HEK293 (cell line): ENCODE results near the gene KRIT1.
A peak's percentile ranks its signal among the peaks of the same experiment; 100 is the strongest.
"Not testable (repeated sequence)": the region's sequence is repeated elsewhere in the genome, so short reads cannot be mapped to it uniquely, and the experiment has no call there.

ENCODE experiments used
- CTCF ChIA-PET: fragments of 350-600 bp; formaldehyde crosslinking; extraction: SDS; loops from one replicate; lab custom pipeline; 2021; ENCODE audit warnings: antibody characterized with exemption; lab: Yijun Ruan, JAX
- POLR2A ChIA-PET: fragments of 300-600 bp; formaldehyde crosslinking; extraction: SDS; loops from one replicate; lab custom pipeline; 2020; ENCODE audit warnings: antibody characterized with exemption, inconsistent platforms; lab: Yijun Ruan, JAX
- H3K27ac ChIP-seq: fragments of 200-500 bp; sonication (Bioruptor generic); 2 replicates; pipeline ENCODE4 v1.5.1; 2014; ENCODE audit warnings: low read depth, low read length, control low read depth, inconsistent platforms; ENCODE audit errors: extremely low read depth
- H3K36me3 ChIP-seq, 2 experiments: fragments of 200-500 bp in 1 of 2; sonication (Bioruptor generic) in 1 of 2; 1 replicate in 1 of 2; 2 replicates in 1 of 2; pipeline ENCODE4 v1.5.1; 2014 to 2017; ENCODE audit warnings: inconsistent platforms in 2 of 2, low read length in 2 of 2; ENCODE audit not compliant: control insufficient read depth in 2 of 2, insufficient read depth in 1 of 2
- H3K4me1 ChIP-seq: fragments of 200-500 bp; sonication (Bioruptor generic); 2 replicates; pipeline ENCODE4 v1.5.1; 2014; ENCODE audit warnings: mild to moderate bottlenecking, low read length, inconsistent platforms; ENCODE audit not compliant: control insufficient read depth, insufficient read depth
- H3K4me3 ChIP-seq: 2 replicates; pipeline ENCODE4 v1.5.1; 2011; ENCODE audit warnings: low read depth, mild to moderate bottlenecking, control low read depth, low read length, moderate library complexity
- H3K9me3 ChIP-seq: fragments of 200-500 bp; sonication (Bioruptor generic); 2 replicates; pipeline ENCODE4 v1.5.1; 2014; ENCODE audit warnings: low read depth, low read length, inconsistent platforms; ENCODE audit not compliant: control insufficient read depth, insufficient read depth
- BCL11B ChIP-seq: fragments of 450-650 bp; formaldehyde crosslinking; IDR thresholded peaks from 2 replicates; pipeline ENCODE4 v1.5.1; 2016; ENCODE audit warnings: low read depth, missing biosample characterization, missing genetic modification characterization
- GLI2 ChIP-seq: fragments of 450-650 bp; formaldehyde crosslinking; IDR thresholded peaks from 2 replicates; pipeline ENCODE4; 2017; ENCODE audit warnings: missing biosample characterization, missing genetic modification characterization, low read depth, borderline replicate concordance
- GLI4 ChIP-seq: fragments of 450-650 bp; formaldehyde crosslinking; IDR thresholded peaks from 2 replicates; pipeline ENCODE4 v1.5.1; 2016; ENCODE audit warnings: missing biosample characterization, missing genetic modification characterization
- KLF9 ChIP-seq: fragments of 450-650 bp; formaldehyde crosslinking; IDR thresholded peaks from 2 replicates; pipeline ENCODE4 v1.5.1; 2016; ENCODE audit warnings: missing biosample characterization, missing genetic modification characterization, low read depth
- REPIN1 ChIP-seq: fragments of 450-650 bp; formaldehyde crosslinking; IDR thresholded peaks from 2 replicates; pipeline ENCODE4 v1.5.1; 2017; ENCODE audit warnings: missing biosample characterization, missing genetic modification characterization, low read depth
- SALL2 ChIP-seq: fragments of 450-650 bp; formaldehyde crosslinking; IDR thresholded peaks from 2 replicates; pipeline ENCODE4 v1.5.0; 2017; ENCODE audit warnings: missing biosample characterization, mild to moderate bottlenecking, missing genetic modification characterization, borderline replicate concordance
- SCRT2 ChIP-seq: fragments of 450-650 bp; formaldehyde crosslinking; IDR thresholded peaks from 2 replicates; pipeline ENCODE4 v1.5.1; 2016; ENCODE audit warnings: missing biosample characterization, missing genetic modification characterization
- SP7 ChIP-seq: fragments of 450-650 bp; formaldehyde crosslinking; IDR thresholded peaks from 2 replicates; pipeline ENCODE4 v1.5.1; 2016; ENCODE audit warnings: missing biosample characterization, missing genetic modification characterization
- YY1 ChIP-seq: fragments of 450-650 bp; formaldehyde crosslinking; IDR thresholded peaks from 2 replicates; pipeline ENCODE4 v1.5.1; 2018; ENCODE audit warnings: missing biosample characterization, missing genetic modification characterization
- ZBTB26 ChIP-seq: fragments of 450-650 bp; formaldehyde crosslinking; optimal IDR thresholded peaks from 2 replicates; pipeline ENCODE3; 2016; ENCODE audit warnings: missing biosample characterization, mild to moderate bottlenecking, missing genetic modification characterization
- ZFP37 ChIP-seq: fragments of 450-650 bp; formaldehyde crosslinking; IDR thresholded peaks from 2 replicates; pipeline ENCODE4 v1.5.1; 2016; ENCODE audit warnings: missing biosample characterization, missing genetic modification characterization
- ZNF175 ChIP-seq: fragments of 450-650 bp; formaldehyde crosslinking; IDR thresholded peaks from 2 replicates; pipeline ENCODE4 v1.5.1; 2016; ENCODE audit warnings: missing biosample characterization, missing genetic modification characterization
- ZNF184 ChIP-seq: fragments of 450-650 bp; IDR thresholded peaks from 2 replicates; pipeline ENCODE4 v1.5.1; 2018; ENCODE audit warnings: missing biosample characterization, mild to moderate bottlenecking, missing genetic modification characterization
- ZNF248 ChIP-seq: fragments of 450-650 bp; formaldehyde crosslinking; IDR thresholded peaks from 2 replicates; pipeline ENCODE4 v1.5.1; 2017; ENCODE audit warnings: missing biosample characterization, missing genetic modification characterization
- ZNF266 ChIP-seq: fragments of 450-650 bp; formaldehyde crosslinking; IDR thresholded peaks from 2 replicates; pipeline ENCODE4 v1.5.1; 2016; ENCODE audit warnings: missing biosample characterization, missing genetic modification characterization, low read depth
- ZNF324 ChIP-seq: fragments of 450-650 bp; formaldehyde crosslinking; IDR thresholded peaks from 2 replicates; pipeline ENCODE4 v1.5.1; 2016; ENCODE audit warnings: missing biosample characterization, missing genetic modification characterization
- ZNF335 ChIP-seq: fragments of 450-650 bp; formaldehyde crosslinking; conservative IDR thresholded peaks from 2 replicates; pipeline ENCODE4 v1.5.1; 2016; ENCODE audit warnings: missing biosample characterization, missing genetic modification characterization
- ZNF404 ChIP-seq: fragments of 450-650 bp; formaldehyde crosslinking; IDR thresholded peaks from 2 replicates; pipeline ENCODE4 v1.5.1; 2017; ENCODE audit warnings: missing biosample characterization, missing genetic modification characterization
- ZNF510 ChIP-seq: fragments of 450-650 bp; formaldehyde crosslinking; IDR thresholded peaks from 2 replicates; pipeline ENCODE4 v1.5.1; 2018; ENCODE audit warnings: mild to moderate bottlenecking, missing genetic modification characterization, missing biosample characterization; ENCODE audit not compliant: insufficient replicate concordance
- ZNF513 ChIP-seq: fragments of 450-650 bp; IDR thresholded peaks from 2 replicates; pipeline ENCODE4 v1.5.1; 2018; ENCODE audit warnings: missing biosample characterization, missing genetic modification characterization
- ZNF623 ChIP-seq: fragments of 450-650 bp; formaldehyde crosslinking; IDR thresholded peaks from 2 replicates; pipeline ENCODE4 v1.5.1; 2016; ENCODE audit warnings: missing biosample characterization, missing genetic modification characterization
- ZNF626 ChIP-seq: fragments of 450-650 bp; sonication (Bioruptor Pico); formaldehyde crosslinking; IDR thresholded peaks from 2 replicates; pipeline ENCODE4 v1.5.1; 2018; ENCODE audit warnings: missing biosample characterization, missing genetic modification characterization, inconsistent platforms
- ZNF707 ChIP-seq: fragments of 450-650 bp; formaldehyde crosslinking; IDR thresholded peaks from 2 replicates; pipeline ENCODE4 v1.5.1; 2016; ENCODE audit warnings: missing biosample characterization, missing genetic modification characterization
- ZNF792 ChIP-seq: fragments of 450-650 bp; formaldehyde crosslinking; IDR thresholded peaks from 2 replicates; pipeline ENCODE4 v1.5.1; 2016; ENCODE audit warnings: missing biosample characterization, missing genetic modification characterization
- ZSCAN23 ChIP-seq: fragments of 450-650 bp; formaldehyde crosslinking; IDR thresholded peaks from 2 replicates; pipeline ENCODE4 v1.5.1; 2016; ENCODE audit warnings: missing biosample characterization, missing genetic modification characterization
- ZSCAN30 ChIP-seq: fragments of 450-650 bp; IDR thresholded peaks from 2 replicates; pipeline ENCODE4 v1.5.1; 2018; ENCODE audit warnings: missing biosample characterization, mild to moderate bottlenecking, missing genetic modification characterization, moderate library complexity

The KRIT1 gene

GRCh38 chr7:92192326-92192725 lies 53.4 kb downstream of the KRIT1 start:
- no peak overlapping the region for H3K27ac ChIP-seq
- TF ChIP-seq ZNF175 (tag by site-specific recombination) (no peak), ZNF792 (tag by site-specific recombination) (no peak), SCRT2 (tag by site-specific recombination) (no peak), SP7 (tag by site-specific recombination) (no peak), ZNF626 (no peak), GLI4 (tag by site-specific recombination) (no peak), ZNF513 (tag by site-specific recombination) (no peak), YY1 (tag by site-specific recombination) (no peak), ZNF335 (no peak), ZNF707 (no peak), ZNF510 (tag by site-specific recombination) (no peak), ZNF266 (no peak), SALL2 (tag by site-specific recombination) (no peak), ZFP37 (tag by site-specific recombination) (no peak), GLI2 (tag by site-specific recombination) (no peak), ZNF184 (tag by site-specific recombination) (no peak)
- TF ChIP-seq, all 188 proteins: peak for 0
- H3K4me1 ChIP-seq, result no peaks in the 10 kb centered on the region
- CTCF ChIA-PET, result interaction anchor here (0.5 to 1.2 kb wide), 3 partner anchors 13 to 507 kb away, joined by 3 to 5 read pairs (median 3); partner anchors contain the start of gene LRRD1
- no peak overlapping the region for H3K4me3 ChIP-seq
- peaks cover 3% of the 10 kb centered on the region in 2 experiments; a peak in 2 of 3 replicates for H3K36me3 ChIP-seq
- POLR2A ChIA-PET, result no interaction called here
- H3K9me3 ChIP-seq, result no peaks in the 10 kb centered on the region; the same call in 1 of the 2 replicates

- H3K9me3 ChIP-seq, POLR2A ChIA-PET, H3K27ac ChIP-seq, H3K36me3 ChIP-seq, H3K4me3 ChIP-seq, H3K4me1 ChIP-seq, CTCF ChIA-PET: not testable (repeated sequence)
These were observed 56.5 kb downstream of the KRIT1 start for GRCh38 chr7:92189246-92189645.

GRCh38 chr7:92184294-92184693 lies 61.4 kb downstream of the KRIT1 start:
- H3K9me3 ChIP-seq, H3K27ac ChIP-seq, H3K4me3 ChIP-seq, H3K4me1 ChIP-seq, POLR2A ChIA-PET, H3K36me3 ChIP-seq, CTCF ChIA-PET: not testable (repeated sequence)
- TF ChIP-seq SCRT2 (tag by site-specific recombination), result peak; percentile 32; the same call in 1 of the 2 replicates

- ChIA-PET POLR2A (interaction anchor here (0.6 to 1.6 kb wide), 2 partner anchors 45 to 268 kb away, joined by 3 read pairs; partner anchors contain the start of genes CYP51A1 and GATAD1), CTCF (interaction anchor here (0.6 to 1.3 kb wide), 15 partner anchors 12 to 282 kb away, joined by 3 to 6 read pairs (median 3); no protein-coding TSS in a partner anchor)
- H3K4me1 ChIP-seq, result 0 out of 2 replicates have a peak, but pooled peaks cover 2% of the 10 kb centered on the region
- no peaks in the 10 kb centered on the region for H3K36me3 ChIP-seq
- H3K27ac ChIP-seq, result no peak within 1 kb of the TSS
- no peaks in the 10 kb centered on the region for H3K9me3 ChIP-seq
- peak within 1 kb of the TSS; percentile 36 for H3K4me3 ChIP-seq
- TF ChIP-seq ZNF335 (peak; percentile 62), ZNF404 (tag by site-specific recombination) (no peak), REPIN1 (tag by site-specific recombination) (no peak), BCL11B (tag by site-specific recombination) (no peak), ZNF324 (0 out of 2 replicates have a peak, but pooled peaks have one; percentile 23), ZBTB26 (tag by site-specific recombination) (peak; percentile 29), ZSCAN30 (tag by site-specific recombination) (peak; percentile 53), KLF9 (tag by site-specific recombination) (peak; percentile 84), ZNF623 (tag by site-specific recombination) (no peak), ZNF248 (tag by site-specific recombination) (no peak), ZSCAN23 (tag by site-specific recombination) (no peak)
These were observed 66.5 kb downstream of the KRIT1 start, which contains the start of gene LRRD1 for GRCh38 chr7:92178928-92179924. TSS of gene LRRD1 (minus strand) at chr7:92179142. CDS start at chr7:92165202, 13,940 bp downstream.
